ENCODE results near the gene KLRG1.

KLRG1 gene

DNA sequence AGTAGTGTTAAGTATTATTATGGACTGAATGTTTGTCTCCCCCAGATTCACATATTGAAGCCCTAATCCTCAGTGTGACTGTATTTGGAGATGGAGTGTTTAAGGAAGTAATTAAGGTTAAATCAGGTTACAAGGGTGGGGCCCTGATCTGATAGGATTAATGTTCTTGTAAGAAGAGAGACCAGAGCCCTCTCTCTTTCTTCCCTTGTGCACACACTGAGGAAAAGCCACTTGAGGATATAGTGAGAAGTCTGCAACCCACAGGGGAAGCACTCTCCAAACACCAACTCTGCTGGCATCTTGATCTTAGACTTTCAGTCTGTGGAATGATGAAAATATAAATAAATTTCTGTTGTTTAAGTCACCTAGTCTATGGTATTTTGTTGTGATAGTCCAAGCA lies 2.2 kb upstream of the KLRG1 start:
- no peak for DNase-seq

DNA sequence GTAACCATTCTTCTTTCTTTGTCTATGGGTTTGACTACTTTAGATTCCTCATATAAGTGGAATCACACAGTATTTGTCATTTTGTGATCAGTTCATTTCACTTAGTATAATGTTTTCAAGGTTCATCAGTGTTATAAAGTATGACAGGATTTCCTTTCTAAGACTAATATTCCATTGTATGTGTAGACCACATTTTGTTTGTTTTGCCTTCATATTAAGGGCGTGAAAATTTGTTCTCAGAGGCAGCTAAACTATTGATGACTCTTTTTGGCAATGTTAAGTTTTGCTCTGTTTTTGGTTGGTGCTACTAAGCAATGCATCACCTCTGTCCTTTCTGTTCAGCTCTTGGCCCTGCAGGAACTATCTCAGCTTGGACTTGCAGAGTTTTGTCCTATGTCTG lies 1.7 kb upstream of the KLRG1 start:
- no peak for DNase-seq

GRCh38 chr12:8991371-8992345 lies 2.3 kb downstream of the KLRG1 start:
- DNase-seq = no peak

- no peak for DNase-seq
Observed at GRCh38 chr12:8993827-8994226, 4.5 kb downstream of the KLRG1 start.

DNA sequence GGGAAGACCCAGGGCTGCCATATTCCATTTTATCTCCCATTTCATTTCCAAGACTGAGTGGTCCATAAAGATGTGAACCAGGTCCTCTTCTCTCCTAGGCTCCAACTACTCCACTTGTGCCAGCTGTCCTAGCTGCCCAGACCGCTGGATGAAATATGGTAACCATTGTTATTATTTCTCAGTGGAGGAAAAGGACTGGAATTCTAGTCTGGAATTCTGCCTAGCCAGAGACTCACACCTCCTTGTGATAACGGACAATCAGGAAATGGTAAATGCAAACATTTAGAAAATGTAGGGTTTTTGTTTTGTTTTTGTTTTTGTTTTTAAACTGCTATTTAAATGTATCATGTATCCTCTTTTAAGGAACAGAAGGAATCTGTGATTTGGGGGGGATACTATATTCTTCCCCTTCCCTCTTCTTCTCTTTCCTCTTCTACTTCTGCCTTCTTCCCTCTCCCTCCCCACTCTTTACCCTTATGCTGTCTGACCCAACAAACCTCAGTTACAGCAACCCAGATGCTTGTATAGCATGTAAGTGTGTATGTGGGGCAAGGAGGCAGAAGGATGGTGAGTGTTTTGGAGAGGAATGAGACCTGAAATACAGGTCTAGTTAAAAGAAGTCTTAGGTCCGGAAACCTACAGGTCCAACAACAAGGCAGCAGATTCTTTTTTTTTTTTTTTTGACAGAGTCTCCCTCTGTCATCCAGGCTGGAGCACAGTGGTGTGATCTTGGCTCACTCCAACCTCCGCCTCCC lies 5.9 kb downstream of the KLRG1 start:
- no peak for DNase-seq

GRCh38 chr12:8996682-8997405 lies 7.5 kb downstream of the KLRG1 start:
- DNase-seq = peak; percentile 14

DNA sequence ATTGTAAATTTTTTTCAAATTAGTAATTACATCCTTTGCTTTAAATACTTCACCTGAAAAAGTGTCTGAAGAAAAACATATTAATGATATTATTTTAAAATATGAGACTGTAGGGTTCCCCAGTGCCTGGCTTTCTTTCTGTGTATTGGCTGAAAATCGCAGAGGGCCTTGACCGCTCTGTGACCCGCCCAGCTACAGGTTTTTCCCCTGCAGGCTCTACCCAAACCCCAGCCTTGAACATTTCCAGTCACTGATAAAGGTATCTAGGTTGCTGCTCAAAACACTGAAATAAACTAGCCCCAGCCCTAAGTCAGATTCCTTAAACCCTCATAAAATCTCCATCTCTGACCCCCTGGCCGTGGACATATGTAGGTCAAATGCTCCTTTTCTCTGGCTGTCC lies 11.9 kb downstream of the KLRG1 start:
- DNase-seq = no peak

GRCh38 chr12:9002335-9002734 lies 13.0 kb downstream of the KLRG1 start:
- DNase-seq = no peak

- DNase-seq = no peak
Observed at GRCh38 chr12:9022592-9022991, 33.2 kb downstream of the KLRG1 start.

DNA sequence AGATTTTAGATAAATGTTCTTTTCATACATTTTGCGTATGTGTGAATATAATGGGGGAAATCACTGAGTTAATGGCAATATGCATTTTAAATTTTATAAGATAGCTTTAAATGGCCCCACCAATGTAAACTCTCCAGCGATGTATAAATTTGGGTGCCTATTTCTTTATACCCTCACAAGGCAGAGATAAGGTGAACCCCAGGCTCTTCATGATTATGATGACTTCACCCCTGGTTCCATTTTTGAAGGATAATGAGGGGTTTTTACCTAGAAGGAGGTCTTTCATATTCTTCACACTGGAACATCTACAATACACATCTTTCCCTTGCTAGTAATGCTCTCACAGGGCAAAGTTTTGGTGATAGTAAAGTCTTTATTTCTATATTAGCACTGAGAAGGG lies 35.2 kb downstream of the KLRG1 start:
- DNase-seq = no peak

DNA sequence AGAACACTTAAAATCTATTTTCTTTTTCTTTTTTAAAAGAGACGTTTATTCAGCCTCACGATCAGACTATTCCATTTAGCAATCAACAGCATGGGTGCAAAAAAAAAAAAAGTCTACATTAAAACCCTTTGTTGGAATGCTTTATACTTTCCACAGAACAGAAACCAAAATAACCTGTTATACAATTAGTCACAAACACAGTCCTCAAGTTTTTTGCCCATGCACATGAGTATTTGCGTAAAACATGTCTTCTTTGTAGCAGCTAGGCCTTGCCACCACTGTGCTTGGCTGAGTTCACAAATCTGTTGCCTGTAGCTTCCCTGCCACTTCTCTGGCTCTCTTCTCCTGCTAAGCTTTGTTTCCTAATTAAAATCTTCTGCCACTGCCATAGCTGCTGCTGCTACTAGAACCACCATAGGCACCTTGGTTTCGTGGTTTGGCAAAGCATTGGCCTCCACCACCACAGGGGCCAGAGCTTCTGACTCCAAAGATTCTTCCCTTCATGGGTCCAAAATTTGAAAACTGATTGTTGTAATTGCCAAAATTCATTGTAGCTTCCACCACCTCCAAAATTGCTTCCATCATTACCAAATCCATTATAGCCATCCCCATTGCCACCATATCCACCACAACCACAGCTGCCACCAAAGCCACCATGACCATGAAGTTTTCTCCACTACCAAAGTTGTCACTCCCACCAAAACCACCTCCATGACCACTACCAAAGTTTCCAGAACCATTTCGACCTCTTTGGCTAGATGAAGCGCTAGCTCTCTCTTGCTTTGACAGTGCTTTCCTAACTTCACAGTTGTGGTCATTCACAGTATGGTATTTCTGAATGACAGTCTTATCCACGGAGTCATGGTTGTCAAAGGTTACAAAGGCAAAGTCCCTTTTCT lies 38.1 kb downstream of the KLRG1 start:
- no peak for DNase-seq

DNA sequence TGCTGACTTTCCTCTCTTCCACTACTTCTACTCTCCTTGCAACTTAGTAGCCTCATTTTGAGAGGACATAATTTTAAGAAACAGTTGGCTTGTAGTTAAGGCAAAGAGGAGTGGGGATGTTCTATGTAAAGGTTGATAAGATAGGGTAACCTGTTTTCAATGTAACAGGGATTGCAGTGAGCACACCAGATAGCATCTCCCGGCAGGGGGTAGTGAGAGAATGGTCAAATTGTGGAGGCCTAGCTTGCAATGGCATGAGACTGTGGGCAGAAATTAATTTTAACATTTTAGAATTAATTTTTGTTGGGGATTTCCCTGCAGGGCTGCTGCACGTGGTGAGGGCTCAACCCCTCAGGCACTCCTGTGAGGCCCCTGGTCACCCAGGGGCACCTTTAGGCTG lies 41.4 kb downstream of the KLRG1 start:
- no peak for DNase-seq

DNA sequence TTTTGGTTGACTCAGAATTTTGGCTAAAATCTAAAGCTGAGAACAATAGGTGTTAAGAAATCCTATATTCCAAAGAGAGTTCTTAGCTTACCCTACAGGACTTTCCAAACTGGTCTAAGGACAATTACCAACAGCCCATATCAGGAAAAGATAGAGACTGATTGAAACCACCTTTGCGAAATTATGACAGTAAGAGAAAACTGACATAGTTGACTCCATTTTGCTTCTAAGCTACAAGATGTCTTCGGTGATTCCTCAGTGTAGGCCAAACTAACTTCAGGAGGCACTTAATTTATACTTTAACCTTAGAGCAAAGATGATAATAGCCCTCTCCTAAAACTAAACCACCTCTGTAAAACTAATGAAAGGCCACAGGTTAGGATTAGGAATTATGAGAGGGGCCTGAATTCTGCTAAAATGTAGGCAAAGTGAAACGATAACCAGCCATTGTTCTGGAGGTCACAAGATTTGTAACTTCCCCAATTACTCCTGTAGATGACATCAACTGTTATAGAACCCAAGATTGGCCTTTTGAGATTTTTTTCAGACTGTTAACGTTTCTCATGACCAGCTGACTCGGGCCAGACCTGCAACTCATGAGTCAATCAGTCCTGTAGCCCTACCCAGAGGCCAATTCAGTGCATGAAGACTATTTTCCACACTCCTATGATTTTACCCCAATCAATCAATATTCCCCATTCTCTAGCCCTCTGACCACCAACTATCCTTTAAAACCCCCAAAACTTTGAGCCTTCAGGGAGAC lies 43.0 kb downstream of the KLRG1 start:
- DNase-seq = no peak

DNA sequence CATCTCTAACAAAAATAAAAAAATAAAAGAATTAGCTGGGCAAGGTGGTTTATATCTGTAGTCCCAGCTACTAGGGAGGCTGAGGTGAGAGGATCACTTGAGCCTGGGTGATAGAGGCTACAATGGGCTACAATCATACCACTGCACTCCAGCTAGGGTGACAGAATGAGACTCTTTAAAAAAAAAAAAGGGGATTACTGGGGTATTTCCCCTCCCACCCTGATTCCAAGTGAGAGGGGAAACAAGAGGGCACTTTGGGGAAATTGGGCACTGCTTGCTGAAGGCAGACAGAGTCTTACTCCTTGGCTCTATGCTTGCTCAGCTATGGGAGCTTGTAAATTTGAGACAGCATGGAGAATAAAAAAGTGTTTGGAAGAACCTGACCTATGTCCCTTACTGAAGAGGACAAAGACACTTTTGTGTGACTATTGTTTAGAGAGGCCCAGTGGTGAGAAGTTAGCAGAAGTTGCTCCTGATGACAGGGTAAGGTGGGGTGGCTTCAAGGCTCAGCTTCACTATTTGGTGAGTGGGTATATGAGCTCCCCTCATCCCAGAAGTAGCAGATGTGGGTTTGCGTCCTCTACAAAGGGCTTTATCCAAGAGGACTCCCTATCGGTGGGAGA lies 44.0 kb downstream of the KLRG1 start:
- no peak for DNase-seq

DNA sequence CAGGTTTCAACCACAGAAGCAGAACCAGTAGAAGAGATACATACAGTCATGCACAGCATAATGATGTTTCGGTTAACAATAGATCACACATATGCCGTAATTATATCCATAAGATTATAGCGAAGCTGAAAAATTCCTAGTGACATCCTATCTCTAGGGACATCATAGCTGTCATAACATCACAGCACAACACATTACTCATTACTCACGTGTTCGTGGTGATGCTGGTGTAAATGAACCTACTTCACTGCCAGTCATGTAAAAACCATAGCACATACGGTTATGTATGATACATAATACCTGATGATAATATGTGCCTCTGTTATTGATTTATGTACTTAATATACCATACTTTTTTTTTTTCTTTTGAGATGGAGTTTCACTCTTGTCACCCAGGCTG lies 44.7 kb downstream of the KLRG1 start:
- no peak for DNase-seq

DNA sequence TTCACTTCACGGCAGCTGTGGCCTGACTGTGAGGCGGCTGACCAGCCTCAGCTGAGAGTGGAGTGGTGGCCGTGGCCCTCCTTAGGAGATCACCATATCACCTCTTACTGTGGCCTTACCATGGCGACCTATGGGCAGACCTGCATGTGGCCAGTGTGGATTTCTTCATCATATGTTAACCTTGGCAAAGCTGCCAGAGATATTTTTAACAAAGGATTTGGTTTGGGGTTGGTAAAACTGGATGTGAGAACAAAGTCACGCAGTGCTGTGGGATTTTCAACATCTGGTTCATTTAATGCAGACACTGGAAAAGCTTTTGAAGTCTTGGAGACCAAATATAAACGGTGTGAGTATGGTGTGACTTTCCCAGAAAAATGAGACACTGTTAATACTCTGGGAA lies 46.9 kb downstream of the KLRG1 start:
- DNase-seq = no peak

GRCh38 chr12:9037431-9037830 lies 48.1 kb downstream of the KLRG1 start:
- no peak for DNase-seq

DNA sequence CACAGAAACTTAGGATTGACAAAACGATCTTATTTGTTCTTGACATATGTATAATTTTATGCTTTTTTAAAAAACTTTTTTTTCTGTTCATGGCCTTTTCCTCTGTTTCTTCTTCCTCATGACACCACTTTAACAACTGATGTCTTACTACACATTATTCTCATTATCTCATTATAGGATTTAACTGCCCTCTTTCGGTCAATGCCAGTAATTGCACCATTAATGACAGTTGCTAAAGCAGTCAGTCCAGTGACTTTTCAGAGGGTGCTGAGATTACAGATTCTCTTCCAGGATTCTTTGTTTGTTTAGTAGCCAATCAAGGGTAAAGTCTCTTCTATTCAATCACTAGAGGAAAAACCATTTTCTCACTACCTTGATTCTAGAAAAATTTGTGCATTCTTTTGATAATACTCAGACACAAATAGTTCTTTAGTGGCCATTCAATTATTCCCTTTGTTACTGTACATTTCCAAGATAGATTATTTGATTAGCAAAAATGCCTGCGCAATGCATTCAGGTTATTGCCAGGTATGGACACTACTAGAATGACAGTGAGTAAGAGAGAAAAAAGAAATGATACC lies 50.1 kb downstream of the KLRG1 start:
- peak; percentile 32 for DNase-seq

DNA sequence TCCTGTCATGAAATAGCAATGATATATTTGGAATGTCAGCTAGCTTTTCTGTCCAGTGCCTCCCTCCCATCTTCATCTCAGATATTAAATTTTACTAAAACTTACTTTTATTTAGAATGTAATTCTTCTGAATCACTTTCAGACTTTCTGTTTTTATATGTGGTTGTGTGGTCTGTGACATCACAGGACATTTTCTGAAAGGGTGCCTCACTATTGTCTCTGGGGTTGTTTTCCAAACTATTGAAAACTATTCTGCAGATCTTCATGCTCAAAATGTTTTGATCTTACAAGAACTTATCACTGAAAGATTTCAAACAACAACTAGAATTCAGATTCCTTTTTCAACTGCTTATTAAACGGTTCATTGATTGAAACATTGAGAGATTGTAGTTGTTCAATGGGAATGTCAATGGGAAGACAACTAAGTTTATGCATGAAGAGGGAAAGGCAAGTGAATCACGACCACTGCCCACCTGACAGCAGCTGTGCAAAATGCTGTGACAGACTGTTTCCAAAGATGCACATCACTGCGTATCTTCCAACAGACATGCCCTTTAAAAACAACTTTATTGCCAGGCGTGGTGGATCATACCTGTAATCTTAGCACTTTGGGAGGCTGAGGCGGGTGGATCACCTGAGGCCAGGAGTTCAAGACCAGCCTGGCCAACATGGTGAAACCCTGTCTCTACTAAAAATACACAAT lies 51.3 kb downstream of the KLRG1 start:
- no peak for DNase-seq

DNA sequence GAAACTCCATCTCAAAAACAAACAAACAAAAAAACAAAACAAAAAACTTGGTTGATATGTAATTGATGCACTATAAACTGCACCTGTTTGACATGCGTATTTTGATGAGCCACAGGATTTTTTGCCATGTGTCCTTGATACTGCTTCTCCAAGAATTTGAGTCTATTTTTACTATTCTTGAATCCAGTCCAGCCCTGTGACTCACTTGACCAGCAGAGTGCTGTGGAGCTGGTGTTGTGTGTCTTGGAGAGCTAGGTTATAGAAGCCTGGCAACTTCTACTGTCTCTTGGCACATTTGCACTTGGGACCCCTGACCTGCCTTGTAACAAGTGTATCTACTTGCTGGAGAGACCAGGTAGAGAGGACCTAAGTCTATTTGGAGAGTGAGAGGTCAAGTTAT lies 52.0 kb downstream of the KLRG1 start:
- peak; percentile 12 for DNase-seq

Data from fibroblast of skin of right quadriceps (primary cell).